SIG-M5 treated with dmso at 0.1 percent for 504 hours (cell line): ENCODE results near the gene ARTN.

Experiments used
- DNase-seq: peaks from one replicate; lab custom pipeline; 2025; ENCODE audit not compliant: unreplicated experiment; lab: John Stamatoyannopoulos, UW

ARTN gene

DNA sequence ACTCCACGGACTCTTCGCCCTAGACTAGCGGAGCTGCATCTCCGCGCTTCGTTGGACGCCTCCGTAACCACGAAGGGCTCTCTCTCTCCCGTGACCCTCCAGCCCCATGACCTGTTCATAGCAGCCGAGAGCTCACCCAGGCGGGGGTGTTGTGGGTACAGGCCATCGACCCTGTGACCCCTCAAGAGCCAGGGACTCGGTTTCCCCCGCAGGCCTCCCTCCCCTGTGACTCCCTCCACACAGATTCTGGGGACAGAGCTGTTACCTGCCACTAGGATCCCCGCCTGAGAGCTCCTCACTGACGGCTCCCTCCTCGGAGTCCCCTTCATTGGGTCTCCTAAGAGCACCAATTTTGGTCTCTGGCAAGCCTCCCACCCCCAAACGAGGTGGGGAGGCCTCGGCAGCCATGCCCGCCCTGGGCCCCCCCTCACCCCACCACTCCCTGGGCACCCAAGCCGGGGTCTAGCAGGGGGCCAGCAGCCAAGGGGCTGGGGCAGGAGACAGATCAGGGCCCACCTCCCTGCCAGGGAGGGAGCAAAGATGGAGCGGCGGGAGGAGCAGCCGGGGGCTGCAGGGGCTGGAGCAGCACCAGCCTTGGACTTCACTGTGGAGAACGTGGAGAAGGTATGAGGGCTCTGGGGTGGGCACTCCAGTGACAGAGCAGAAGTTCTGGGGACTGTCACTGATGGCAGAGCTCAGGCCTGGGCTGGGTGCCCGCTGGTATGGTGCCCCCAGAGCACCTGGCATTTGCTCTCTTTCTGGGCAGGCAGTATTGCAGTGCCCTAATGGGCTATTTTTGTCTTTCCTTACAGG is 13.7 kb downstream of the ARTN start:
- DNase-seq = no peak

DNA sequence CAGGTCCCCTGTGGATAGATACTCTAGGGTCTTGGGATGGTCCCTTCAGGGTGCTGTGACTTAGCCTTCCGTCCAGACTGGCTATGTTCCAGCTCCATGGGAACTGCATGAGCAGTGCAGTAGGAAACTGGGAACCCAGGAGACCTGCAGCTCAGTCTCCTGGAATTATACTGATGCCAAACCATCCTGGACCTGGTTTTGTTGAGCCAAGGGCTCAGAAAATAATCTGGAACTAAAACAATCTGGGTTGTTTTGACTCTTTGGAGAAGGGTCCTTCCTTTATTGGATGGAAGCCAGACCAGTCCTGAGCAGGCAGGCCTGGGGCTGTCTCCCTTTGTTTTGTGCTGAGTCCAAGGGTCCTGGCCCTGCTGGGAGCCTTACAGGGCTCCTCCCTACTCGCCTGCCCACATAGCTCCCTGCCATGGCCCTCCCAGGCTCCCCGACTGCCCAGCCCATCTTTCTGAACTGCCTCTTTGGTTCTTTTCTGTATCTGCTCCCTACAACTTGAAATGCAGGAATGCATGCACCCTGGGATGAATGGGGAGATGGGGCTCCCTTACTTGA is 14.4 kb downstream of the ARTN start:
- DNase-seq = no peak

DNA sequence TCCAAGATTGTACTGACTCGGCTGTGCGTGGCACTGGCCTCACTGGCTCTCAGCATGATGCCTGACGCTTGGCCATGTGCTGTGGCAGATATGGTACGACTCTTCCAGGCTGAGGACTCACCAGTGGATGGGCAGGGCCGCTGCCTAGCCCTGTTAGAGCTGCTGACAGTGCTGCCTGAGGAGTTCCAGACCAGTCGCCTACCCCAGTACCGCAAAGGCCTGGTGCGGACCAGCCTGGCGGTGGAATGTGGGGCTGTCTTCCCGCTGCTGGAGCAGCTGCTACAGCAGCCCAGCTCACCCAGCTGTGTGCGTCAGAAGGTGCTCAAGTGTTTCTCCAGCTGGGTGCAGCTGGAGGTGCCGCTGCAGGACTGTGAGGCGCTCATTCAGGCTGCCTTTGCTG is 16.1 kb downstream of the ARTN start:
- no peak for DNase-seq

DNA sequence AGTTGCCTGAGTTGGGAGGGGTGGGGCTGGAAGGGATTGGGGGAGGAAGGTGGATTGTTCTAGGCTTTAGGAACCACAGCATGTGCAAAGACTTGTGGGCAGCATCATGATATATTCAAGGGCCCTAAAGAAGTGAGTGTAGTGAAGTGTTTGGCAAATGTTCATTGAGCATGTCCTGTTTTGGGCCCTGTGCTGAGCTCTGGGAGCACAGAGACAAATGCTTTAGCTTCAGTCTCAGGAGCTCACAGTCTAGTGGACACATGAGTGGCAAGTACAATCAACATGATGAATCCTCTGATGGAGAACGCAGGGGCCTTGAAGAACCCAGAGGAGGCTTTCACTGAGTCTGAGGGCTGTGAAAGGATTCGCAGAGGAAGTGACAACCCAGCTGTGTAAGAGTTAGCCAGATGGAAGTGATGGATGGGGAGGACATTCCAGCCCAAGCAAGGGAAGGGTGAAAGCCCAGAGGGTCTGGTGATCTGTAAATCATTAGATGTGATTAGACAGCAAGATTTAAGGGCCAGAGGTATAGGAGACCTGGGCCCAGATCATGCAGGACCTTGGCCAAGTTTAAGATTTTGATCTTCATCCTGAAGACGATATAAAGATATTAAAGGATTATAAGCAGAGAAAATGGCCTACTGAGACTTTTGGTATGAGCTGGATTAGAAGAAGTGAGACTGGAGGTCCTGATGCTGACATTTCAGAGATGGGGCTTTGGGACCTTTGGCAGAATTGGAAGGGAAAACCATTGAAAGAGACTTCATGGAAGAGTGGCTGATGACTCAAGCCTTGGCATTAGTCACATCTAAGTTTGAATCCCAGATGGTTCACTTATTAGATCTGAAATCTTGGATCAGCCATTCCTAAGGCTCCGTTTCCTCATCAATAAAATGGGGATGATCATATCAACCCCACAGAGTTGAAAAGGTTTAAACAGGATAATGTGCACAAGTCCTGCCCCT is 17.7 kb downstream of the ARTN start:
- no peak for DNase-seq

DNA sequence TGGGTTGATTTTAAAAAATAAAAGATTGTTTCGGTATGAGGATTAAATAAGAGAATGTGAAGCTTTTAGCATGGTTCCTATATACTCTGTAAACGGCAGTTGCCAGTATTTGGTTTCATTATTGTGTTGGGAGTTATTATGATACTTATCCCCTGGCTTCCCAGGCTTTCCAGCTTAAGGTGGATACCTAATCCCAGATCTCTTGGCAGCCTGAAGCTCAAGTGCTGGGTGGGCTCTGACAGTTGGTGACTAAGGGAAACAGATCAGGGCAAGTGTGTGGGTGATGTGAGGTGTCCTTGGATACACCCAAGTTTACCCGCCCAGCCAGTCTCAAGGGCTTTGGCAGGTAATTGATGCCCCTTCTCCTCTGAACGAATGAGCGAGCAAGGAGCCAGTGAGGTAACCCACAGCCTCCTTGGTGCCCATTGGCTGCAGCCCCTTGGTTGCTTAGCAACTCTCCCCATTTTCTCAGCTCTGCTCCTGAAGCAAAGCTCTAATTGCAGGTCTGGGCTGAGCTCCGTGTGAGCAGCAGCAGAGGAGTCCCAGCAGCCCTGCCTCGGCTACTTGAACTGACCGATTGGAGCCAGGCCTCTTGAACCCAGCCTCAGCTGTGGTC is 19.2 kb downstream of the ARTN start:
- DNase-seq = no peak

DNA sequence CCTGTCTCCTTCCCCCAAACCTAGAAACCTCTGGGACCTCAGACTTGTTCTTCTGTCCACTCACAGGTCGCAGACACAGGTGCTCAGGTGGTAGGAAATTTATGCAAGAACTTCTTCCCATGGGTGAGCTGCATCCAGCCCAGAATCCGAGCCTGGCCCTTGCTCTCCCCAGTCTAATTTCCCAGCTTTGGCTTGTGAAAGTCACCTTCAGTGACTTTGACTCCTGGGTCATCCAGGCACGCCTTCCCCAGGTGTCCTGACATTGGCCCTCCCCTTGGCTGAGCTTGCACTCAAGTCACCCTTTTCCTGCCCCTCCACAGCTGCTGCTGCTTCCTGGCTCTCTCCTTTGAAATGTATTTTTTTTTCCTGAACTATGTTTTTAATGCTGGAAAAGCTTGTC is 19.8 kb downstream of the ARTN start:
- no peak for DNase-seq

DNA sequence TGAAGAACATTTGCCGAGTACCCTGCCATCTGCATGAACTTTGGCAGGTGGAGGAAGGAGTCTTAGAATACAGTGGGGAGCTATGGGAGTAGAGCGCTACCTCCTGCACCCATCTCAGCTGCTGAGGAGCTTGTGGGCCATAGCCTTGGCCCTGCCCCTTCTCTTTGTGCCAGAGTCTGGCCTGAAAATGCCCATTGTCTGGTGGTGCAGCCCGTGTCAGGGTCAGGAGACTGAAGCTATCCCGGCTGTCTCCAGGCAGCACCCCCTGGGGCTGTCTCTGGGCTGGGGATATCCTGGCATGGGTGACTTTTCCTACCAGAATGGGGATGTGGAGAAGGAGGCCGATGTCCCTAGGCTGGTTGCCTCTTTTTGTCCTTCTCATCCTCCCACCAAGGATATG is 20.4 kb downstream of the ARTN start:
- no peak for DNase-seq

DNA sequence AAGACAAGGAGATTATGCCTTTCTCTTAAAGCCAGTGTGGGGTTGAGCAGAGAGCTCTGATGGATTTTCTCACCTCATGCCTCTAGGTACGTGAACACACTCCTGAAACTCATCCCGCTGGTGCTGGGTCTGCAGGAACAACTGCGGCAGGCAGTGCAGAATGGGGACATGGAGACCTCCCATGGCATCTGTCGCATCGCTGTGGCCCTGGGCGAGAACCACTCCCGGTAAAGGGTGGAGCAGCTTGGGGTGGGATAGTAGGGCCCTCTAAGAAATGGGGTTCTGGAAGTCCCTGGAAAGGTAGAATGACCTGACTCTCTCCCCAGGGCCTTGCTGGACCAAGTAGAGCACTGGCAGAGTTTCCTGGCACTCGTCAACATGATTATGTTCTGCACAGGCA is 22.6 kb downstream of the ARTN start:
- no peak for DNase-seq

DNA sequence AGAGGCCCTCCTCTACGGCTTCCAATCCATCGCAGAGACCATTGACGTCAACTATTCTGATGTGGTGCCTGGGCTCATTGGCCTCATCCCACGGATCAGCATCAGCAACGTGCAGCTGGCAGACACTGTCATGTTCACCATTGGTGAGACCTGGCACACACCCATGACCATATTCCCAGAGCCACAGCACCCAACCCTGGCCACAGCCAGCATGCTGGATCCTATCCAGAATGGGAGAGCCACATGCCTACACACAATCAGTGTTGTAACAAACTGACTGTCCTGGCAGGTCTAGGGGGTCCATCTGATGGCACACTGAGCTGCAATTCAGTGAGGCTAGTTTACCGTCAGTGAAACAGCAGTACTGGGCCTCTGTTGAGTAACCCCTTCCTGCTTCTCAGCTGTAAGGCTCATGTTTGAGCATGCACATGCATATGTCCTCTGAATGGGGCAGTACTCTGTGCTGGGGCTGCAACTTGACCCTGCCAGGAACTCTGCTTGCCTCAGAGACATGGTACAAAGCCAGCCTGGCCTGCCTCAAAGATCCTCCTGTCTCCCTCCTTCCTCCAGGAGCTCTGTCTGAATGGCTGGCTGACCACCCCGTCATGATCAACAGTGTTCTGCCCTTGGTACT is 23.9 kb downstream of the ARTN start:
- DNase-seq = no peak

DNA sequence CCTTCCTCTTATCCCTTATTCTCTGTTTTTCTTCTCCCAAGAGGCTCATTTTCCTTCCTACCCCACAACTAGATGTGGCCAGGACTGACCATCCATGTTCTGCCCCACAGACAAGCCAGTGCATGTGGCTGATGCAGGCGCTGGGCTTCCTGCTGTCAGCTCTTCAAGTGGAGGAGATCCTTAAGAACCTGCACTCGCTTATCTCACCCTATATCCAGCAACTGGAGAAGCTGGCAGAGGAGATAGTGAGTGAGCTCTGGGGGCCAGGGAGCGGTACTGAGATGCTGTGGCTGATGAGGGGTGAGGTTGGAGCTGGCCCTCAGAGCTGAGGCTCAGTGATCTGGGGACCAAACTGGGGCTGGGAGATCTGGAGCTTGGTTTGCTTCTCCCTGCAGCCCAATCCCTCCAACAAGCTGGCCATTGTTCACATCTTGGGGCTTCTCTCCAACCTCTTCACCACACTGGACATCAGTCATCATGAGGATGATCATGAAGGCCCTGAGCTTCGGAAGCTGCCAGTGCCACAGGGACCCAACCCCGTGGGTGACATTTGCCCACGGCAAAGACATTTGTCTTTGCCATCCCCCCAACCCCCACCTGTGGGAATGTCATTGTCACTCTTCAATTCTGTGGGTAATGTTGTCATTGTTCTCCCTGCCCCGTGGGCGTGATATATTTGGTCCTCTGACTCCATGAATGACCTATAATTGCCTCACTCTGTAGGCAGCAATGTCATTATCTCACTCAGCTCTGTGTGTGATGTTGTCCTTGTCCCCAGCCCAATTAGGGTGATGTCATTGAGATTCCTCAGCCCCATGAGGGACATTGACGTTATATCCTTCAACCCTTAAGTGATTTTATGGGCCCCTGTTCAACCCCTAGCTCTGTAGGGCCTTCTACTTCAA is 25.0 kb downstream of the ARTN start:
- no peak for DNase-seq

DNA sequence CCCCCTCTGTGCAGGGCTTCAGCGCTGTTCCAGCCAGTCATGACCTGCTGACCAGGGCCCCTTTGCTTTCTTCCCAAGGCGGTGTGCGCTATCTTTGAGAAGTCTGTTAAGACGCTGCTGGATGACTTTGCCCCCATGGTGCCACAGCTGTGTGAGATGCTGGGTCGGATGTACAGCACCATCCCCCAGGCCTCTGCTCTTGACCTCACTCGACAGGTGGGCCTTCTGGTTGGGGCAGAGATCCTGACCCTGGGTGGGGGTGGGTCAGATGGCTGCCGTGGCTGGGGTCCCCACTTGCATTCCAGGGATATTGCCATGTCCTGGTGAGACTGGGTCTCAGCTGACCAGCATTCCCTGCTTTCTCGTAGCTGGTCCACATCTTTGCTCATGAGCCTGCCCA is 27.2 kb downstream of the ARTN start:
- DNase-seq = no peak

DNA sequence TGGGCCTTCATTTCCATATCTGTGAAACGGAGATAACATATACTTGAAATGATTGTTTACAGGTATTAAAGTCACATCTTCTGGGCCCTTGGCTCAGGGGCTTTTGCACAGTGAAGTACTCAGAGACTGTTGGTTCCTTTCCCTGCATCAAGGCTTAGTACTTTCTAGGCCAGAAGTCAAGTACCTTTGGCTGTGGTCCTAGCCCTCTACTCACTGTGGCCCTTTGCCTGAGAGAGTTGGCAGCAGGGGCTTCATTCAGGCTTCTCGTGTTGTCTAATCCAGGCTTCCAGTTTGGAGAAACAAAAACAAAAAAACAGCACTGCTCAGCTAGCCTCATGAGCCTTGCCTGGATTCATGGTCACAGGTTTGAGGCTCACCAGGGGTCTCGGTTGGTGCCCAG is 28.1 kb downstream of the ARTN start:
- no peak for DNase-seq

DNA sequence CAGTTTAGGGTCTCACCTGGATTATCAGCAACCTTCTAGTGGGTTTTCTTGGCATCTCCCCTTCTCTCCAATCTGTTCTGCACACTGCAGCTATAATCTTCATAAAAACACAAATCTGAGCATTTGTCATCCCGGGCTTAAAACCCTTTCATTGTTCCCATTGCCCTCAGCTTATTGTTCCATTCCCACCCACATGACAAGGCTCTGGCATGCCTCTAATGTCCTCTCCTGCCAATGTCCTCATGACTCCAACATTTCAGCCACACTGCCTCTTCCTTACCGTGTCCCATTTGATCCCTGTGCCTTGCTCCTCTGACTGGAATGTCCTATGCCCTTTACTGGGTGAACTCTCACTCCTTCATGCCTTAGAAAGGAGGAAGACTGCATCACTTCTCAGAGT is 28.7 kb downstream of the ARTN start:
- no peak for DNase-seq

DNA sequence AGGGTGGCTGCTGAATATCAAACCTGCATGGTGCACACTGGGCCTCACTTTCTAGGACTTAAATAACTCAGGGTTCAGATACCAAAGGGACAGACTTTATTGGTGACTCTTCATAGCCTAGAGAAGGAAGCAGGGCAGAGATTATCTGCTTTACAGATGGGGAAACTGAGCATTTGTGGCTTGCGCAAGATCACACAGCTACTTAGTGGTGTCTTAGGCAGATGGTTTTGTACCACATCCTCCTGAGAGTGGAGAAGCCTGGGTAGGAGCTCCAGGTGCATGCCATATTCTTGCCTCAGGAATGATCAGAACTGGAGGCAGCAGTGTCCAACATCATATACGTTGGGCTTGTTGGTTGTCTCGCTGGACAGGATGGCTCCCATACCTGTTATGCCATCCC is 29.4 kb downstream of the ARTN start:
- DNase-seq = peak; percentile 19

DNA sequence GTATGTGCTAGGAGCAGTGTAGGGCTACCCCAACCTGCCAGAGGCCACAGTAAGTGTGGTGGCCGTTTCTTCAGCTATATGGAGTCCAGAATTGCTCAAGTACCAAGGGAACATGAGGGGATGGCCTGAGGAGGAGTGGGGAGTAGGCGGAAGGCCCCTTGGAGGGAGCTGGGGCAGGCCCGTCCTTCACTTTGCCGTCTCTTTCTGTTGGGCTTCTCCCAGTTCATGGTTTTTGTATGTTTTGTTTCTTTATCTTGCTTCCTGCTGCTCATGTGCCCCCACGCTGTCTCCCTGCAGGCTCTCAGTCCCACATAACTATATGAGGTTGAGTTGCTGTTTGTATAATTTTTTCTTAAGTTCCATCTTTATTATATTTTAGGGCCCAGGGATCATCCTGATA is 30.3 kb downstream of the ARTN start:
- DNase-seq = no peak

DNA sequence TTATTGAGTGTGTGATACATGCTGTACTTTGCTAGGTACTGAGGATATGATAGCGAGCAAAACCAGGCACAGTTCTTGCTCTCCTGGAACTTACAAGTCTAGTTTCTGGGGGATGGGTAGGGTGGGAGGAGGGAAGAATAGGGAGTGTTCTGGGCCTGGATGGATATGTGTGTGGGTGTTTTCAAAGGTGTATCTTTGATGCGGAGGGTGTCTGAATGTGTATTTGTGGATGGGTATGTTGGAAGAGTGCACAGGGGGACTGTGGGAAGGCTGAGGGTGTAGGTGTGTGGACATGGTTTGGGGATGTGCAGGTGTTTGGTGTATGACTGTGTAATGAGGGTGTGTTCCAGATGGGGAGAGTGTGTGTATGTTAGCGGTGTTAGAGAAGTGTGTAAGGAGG is 31.7 kb downstream of the ARTN start:
- no peak for DNase-seq

DNA sequence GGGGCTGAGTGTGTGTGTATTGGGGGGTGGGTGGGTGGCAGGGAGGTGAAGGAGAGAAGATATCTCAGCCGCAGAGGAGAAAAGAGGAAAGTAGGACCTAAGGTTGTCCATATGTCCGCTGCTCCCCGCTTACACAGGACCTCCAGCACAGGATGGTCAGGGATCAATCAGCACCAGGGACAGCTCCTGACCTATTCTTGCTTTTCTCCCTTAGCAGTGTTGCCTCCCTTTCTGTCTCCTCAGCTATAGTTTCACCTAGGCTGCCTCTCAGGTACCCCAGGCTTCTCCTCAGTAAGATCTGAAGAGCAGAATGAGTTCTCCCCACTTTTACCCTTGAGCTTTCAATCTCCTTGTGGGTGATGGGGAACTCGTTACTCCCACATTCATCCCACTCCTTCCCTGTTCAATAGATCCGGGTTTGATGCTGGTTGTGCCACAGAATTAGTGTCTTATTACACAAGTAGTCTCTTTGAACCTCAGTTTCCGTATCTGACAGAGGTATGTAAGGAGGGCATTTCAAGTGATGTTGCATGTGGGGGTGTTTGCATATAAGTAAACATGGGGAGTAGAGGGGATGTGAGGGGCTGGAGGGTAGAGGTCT is 34.8 kb downstream of the ARTN start:
- DNase-seq = peak; percentile 21

DNA sequence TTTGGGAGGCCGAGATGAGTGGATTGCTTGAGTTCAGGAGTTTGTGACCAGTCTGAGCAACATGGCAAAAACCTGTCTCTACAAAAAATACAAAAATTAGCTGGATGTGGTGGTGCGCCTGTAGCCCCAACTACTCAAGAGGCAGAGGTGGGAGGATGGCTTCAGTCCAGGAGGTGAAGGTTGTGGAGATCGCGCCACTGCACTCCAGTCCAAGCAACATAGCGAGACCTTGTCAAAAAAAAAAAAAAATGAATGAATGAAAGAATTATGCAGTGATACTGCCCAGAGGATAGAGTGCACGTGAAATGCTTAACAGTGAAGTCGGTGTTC is 35.8 kb downstream of the ARTN start:
- no peak for DNase-seq

DNA sequence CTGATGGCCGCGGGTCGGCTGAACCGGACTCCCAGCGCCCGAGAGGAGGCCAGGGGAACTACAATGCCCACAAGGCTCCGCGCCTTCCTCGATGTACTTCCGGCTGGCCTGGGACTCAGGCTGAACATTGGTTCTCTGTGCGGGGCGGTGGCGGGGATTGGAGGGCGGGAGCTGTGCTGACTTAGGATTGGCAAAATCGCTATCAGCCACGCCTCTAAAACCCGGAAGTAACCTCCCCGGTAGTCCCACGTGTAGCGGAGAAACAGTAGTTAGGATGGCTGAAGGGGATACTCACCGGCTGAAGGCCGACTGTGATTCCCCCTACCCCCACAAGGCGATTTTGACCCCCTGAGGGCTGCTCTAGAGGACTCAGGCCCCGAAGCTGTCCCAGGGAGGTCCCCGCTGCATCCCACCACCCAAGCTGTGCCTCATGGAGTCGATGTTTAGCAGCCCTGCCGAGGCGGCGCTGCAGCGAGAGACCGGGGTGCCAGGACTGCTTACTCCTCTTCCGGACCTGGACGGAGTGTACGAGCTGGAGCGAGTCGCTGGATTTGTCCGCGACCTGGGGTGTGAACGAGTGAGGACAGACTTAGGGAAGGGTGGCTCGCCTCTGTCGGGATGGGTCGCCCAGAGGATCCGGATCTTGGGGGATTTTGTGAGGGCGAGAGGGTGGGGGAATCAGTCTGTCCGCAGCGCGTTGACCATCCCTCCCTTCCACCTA is 36.3 kb downstream of the ARTN start, which contains the start of gene DPH2:
Gene DPH2, plus strand, starts transcription at position 265 of the 721 bp plus-strand sequence. Its CDS starts 166 bp downstream, at position 431.
- DNase-seq = peak; percentile 97
